ENCODE results near the gene CPNE2. TPM values are rescaled to one million over a fixed set of nuclear protein-coding genes. Genes with fewer than 3 reads are reported as not detected.

Gene CPNE2
- polyA plus RNA-seq, 2 of the 4 experiments (the other 2 are of a cell fraction): 36.7 TPM

GRCh38 chr16:57113664-57114063 lies 21.3 kb downstream of the CPNE2 start (continued):
- TF ChIP-seq, protein P1, sequence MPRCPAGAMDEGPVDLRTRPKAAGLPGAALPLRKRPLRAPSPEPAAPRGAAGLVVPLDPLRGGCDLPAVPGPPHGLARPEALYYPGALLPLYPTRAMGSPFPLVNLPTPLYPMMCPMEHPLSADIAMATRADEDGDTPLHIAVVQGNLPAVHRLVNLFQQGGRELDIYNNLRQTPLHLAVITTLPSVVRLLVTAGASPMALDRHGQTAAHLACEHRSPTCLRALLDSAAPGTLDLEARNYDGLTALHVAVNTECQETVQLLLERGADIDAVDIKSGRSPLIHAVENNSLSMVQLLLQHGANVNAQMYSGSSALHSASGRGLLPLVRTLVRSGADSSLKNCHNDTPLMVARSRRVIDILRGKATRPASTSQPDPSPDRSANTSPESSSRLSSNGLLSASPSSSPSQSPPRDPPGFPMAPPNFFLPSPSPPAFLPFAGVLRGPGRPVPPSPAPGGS (IDR thresholded peaks at IDR 0.05): no peak

DNA sequence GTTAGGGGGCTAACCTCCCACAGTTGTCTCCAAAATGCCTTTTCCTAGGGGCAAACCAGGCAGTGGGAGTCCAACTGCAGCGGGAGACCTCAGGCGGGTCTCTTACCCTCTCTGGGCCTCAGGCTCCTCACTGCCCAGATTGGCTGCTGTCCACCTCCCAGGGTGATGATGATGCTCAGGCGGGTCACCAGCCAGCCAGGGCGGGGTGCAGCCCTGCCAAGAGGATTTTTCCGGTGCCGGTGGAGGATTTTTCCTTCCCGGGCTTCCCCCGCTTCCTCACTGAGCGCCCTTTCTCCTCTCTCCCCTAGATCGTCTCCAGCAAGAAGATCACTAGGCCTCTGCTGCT lies 22.8 kb downstream of the CPNE2 start:
- Histone ChIP-seq H3K27ac (no peak overlapping the region; a peak in 1 of 6 replicates), H3K4me2 (no peak overlapping the region), H3K9me3 (no peaks in the 10 kb centered on the region), H3K4me1 (peaks cover 7% of the 10 kb centered on the region; the same call in 1 of the 3 replicates), H3K4me3 (no peak overlapping the region)
- DNase-seq (ENCODE audit: low read depth in 1 of 2, low spot score in 1 of 2): no peak
- peak; percentile 21; a peak in 1 of 6 replicates for ATAC-seq
- FAIRE-seq: no peak
- TF ChIP-seq MYC (IDR thresholded peaks at IDR 0.05; ENCODE audit: borderline replicate concordance, low read length) (no peak), TP53 (CRISPR knock-in tag; IDR thresholded peaks at IDR 0.05) (no peak)
- WGBS (ENCODE audit: missing lambda C conversion rate): 77% methylated on average over 10 of the region's 10 CpGs
- ChIA-PET CTCF (interaction anchor here (0.9 to 3.7 kb wide), 3 partner anchors 11 to 248 kb away, joined by 3 to 16 read pairs (median 3); partner anchors contain the start of gene CPNE2), POLR2A (no interaction called here)

DNA sequence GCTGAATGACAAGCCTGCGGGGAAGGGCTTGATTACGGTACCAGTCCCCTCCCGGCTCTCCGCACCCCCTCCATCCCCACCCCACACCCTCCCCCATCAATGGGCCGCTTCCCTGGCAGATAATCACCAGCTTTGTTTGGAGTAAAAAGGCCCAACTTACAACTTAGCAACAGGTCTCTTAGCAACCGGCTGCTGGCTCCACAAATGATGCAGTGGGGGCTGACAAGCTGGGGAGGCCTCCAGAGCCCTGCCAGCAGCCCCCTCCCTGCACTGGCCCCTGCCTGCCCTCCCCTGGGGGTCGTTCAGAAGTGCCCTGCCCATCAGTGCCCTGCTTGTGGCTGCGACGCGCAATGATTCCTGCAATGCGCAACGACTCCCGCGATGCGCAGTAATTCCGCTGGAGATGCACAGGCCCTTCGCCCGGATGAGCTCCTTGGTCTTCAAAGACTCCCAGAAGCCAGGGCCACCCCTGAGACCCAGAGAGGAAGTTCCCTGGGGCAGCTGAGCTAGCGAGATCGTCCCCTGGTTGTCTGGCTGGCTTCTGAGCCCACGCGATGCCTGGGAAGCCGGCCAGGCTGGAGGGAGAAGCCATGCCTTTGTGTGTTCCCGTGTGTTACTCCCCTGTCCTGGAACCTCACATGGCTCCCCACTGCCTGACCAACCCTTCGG lies 23.3 kb downstream of the CPNE2 start:
- DNase-seq (ENCODE audit: low read depth in 1 of 2, low spot score in 1 of 2) (no peak), ATAC-seq (0 out of 6 replicates have a peak, but pooled peaks of 1 of the 2 experiments have one; percentile 9), FAIRE-seq (no peak)
- Histone ChIP-seq H3K4me2 (no peak overlapping the region), H3K27ac (no peak overlapping the region; a peak in 1 of 6 replicates), H3K4me3 (no peak overlapping the region), H3K9me3 (no peaks in the 10 kb centered on the region), H3K4me1 (peaks cover 7% of the 10 kb centered on the region; the same call in 1 of the 3 replicates)
- TF ChIP-seq ZC3H11A (IDR thresholded peaks at IDR 0.05) (no peak), HOXB5 (CRISPR knock-in tag; IDR thresholded peaks at IDR 0.05) (no peak), ZFP36 (IDR thresholded peaks at IDR 0.05; ENCODE audit: borderline replicate concordance, partially characterized antibody) (no peak), EHF (CRISPR knock-in tag; IDR thresholded peaks at IDR 0.05) (no peak), CBX2 (IDR thresholded peaks at IDR 0.05; ENCODE audit: borderline replicate concordance, low read depth) (no peak), JUN (IDR thresholded peaks at IDR 0.05) (no peak), FOSL2 (IDR thresholded peaks at IDR 0.05) (no peak), FOSL2 (CRISPR knock-in tag; IDR thresholded peaks at IDR 0.05) (no peak), HEYL (CRISPR knock-in tag; IDR thresholded peaks at IDR 0.05) (no peak), USF2 (IDR thresholded peaks at IDR 0.05) (no peak), SMC3 (IDR thresholded peaks at IDR 0.05) (no peak)
- TF ChIP-seq, protein P2, sequence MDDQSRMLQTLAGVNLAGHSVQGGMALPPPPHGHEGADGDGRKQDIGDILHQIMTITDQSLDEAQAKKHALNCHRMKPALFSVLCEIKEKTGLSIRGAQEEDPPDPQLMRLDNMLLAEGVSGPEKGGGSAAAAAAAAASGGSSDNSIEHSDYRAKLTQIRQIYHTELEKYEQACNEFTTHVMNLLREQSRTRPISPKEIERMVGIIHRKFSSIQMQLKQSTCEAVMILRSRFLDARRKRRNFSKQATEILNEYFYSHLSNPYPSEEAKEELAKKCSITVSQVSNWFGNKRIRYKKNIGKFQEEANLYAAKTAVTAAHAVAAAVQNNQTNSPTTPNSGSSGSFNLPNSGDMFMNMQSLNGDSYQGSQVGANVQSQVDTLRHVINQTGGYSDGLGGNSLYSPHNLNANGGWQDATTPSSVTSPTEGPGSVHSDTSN (IDR thresholded peaks at IDR 0.05): no peak
- TF ChIP-seq, protein P3, sequence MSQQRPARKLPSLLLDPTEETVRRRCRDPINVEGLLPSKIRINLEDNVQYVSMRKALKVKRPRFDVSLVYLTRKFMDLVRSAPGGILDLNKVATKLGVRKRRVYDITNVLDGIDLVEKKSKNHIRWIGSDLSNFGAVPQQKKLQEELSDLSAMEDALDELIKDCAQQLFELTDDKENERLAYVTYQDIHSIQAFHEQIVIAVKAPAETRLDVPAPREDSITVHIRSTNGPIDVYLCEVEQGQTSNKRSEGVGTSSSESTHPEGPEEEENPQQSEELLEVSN (IDR thresholded peaks at IDR 0.05; ENCODE audit: borderline replicate concordance, low read depth): no peak
- TF ChIP-seq, protein P4, sequence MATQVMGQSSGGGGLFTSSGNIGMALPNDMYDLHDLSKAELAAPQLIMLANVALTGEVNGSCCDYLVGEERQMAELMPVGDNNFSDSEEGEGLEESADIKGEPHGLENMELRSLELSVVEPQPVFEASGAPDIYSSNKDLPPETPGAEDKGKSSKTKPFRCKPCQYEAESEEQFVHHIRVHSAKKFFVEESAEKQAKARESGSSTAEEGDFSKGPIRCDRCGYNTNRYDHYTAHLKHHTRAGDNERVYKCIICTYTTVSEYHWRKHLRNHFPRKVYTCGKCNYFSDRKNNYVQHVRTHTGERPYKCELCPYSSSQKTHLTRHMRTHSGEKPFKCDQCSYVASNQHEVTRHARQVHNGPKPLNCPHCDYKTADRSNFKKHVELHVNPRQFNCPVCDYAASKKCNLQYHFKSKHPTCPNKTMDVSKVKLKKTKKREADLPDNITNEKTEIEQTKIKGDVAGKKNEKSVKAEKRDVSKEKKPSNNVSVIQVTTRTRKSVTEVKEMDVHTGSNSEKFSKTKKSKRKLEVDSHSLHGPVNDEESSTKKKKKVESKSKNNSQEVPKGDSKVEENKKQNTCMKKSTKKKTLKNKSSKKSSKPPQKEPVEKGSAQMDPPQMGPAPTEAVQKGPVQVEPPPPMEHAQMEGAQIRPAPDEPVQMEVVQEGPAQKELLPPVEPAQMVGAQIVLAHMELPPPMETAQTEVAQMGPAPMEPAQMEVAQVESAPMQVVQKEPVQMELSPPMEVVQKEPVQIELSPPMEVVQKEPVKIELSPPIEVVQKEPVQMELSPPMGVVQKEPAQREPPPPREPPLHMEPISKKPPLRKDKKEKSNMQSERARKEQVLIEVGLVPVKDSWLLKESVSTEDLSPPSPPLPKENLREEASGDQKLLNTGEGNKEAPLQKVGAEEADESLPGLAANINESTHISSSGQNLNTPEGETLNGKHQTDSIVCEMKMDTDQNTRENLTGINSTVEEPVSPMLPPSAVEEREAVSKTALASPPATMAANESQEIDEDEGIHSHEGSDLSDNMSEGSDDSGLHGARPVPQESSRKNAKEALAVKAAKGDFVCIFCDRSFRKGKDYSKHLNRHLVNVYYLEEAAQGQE (IDR thresholded peaks at IDR 0.05): no peak
- WGBS (ENCODE audit: missing lambda C conversion rate): 76% methylated on average over 21 of the region's 25 CpGs
- ChIA-PET CTCF (interaction anchor here (0.9 to 3.7 kb wide), 3 partner anchors 11 to 248 kb away, joined by 3 to 16 read pairs (median 3); partner anchors contain the start of gene CPNE2), POLR2A (no interaction called here)

All from A549 (cell line).